HEK293 (cell line): ENCODE data around the gene SH3YL1.

Source experiments
- CTCF ChIA-PET: fragments of 350-600 bp; formaldehyde crosslinking; extraction: SDS; loops from one replicate; lab custom pipeline; 2021; ENCODE audit warnings: antibody characterized with exemption; lab: Yijun Ruan, JAX
- POLR2A ChIA-PET: fragments of 300-600 bp; formaldehyde crosslinking; extraction: SDS; loops from one replicate; lab custom pipeline; 2020; ENCODE audit warnings: antibody characterized with exemption, inconsistent platforms; lab: Yijun Ruan, JAX
- H3K27ac ChIP-seq: fragments of 200-500 bp; sonication (Bioruptor generic); 2 replicates; pipeline ENCODE4 v1.5.1; 2014; ENCODE audit warnings: low read depth, low read length, control low read depth, inconsistent platforms; ENCODE audit errors: extremely low read depth
- H3K36me3 ChIP-seq, 2 experiments: fragments of 200-500 bp in 1 of 2; sonication (Bioruptor generic) in 1 of 2; 1 replicate in 1 of 2; 2 replicates in 1 of 2; pipeline ENCODE4 v1.5.1; 2014 to 2017; ENCODE audit warnings: inconsistent platforms in 2 of 2, low read length in 2 of 2; ENCODE audit not compliant: control insufficient read depth in 2 of 2, insufficient read depth in 1 of 2
- H3K4me1 ChIP-seq: fragments of 200-500 bp; sonication (Bioruptor generic); 2 replicates; pipeline ENCODE4 v1.5.1; 2014; ENCODE audit warnings: mild to moderate bottlenecking, low read length, inconsistent platforms; ENCODE audit not compliant: control insufficient read depth, insufficient read depth
- H3K4me3 ChIP-seq: 2 replicates; pipeline ENCODE4 v1.5.1; 2011; ENCODE audit warnings: low read depth, mild to moderate bottlenecking, control low read depth, low read length, moderate library complexity
- H3K9me3 ChIP-seq: fragments of 200-500 bp; sonication (Bioruptor generic); 2 replicates; pipeline ENCODE4 v1.5.1; 2014; ENCODE audit warnings: low read depth, low read length, inconsistent platforms; ENCODE audit not compliant: control insufficient read depth, insufficient read depth
- GFI1B ChIP-seq: fragments of 450-650 bp; formaldehyde crosslinking; IDR thresholded peaks from 2 replicates; pipeline ENCODE4 v1.5.1; 2016; ENCODE audit warnings: missing biosample characterization, missing genetic modification characterization
- GLIS2 ChIP-seq: fragments of 450-650 bp; formaldehyde crosslinking; IDR thresholded peaks from 2 replicates; pipeline ENCODE4 v1.5.1; 2016; ENCODE audit warnings: missing biosample characterization, missing genetic modification characterization
- KLF8 ChIP-seq: fragments of 450-650 bp; formaldehyde crosslinking; IDR thresholded peaks from 2 replicates; pipeline ENCODE4 v1.5.1; 2016; ENCODE audit warnings: missing biosample characterization, missing genetic modification characterization
- PRDM1 ChIP-seq: fragments of 450-650 bp; formaldehyde crosslinking; IDR thresholded peaks from 2 replicates; pipeline ENCODE4; 2016; ENCODE audit warnings: missing biosample characterization, missing genetic modification characterization
- RBAK ChIP-seq: fragments of 450-650 bp; formaldehyde crosslinking; IDR thresholded peaks from 2 replicates; pipeline ENCODE4 v1.5.1; 2016; ENCODE audit warnings: missing biosample characterization, missing genetic modification characterization
- SCRT1 ChIP-seq: fragments of 450-650 bp; formaldehyde crosslinking; IDR thresholded peaks from 2 replicates; pipeline ENCODE4 v1.5.1; 2016; ENCODE audit warnings: missing biosample characterization, missing genetic modification characterization, borderline replicate concordance
- ZBTB17 ChIP-seq: fragments of 450-650 bp; formaldehyde crosslinking; IDR thresholded peaks from 2 replicates; pipeline ENCODE4 v1.5.1; 2016; ENCODE audit warnings: missing biosample characterization, missing genetic modification characterization
- ZBTB48 ChIP-seq: fragments of 450-650 bp; formaldehyde crosslinking; IDR thresholded peaks from 2 replicates; pipeline ENCODE4 v1.5.1; 2016; ENCODE audit warnings: missing biosample characterization, missing genetic modification characterization
- ZBTB7A ChIP-seq: fragments of 450-650 bp; formaldehyde crosslinking; IDR thresholded peaks from 2 replicates; pipeline ENCODE4 v1.5.1; 2016; ENCODE audit warnings: low read depth, missing biosample characterization, missing genetic modification characterization
- ZBTB8A ChIP-seq: fragments of 450-650 bp; formaldehyde crosslinking; IDR thresholded peaks from 2 replicates; pipeline ENCODE4 v1.5.1; 2016; ENCODE audit warnings: missing biosample characterization, missing genetic modification characterization
- ZNF114 ChIP-seq: fragments of 450-650 bp; formaldehyde crosslinking; IDR thresholded peaks from 2 replicates; pipeline ENCODE4 v1.5.0; 2017; ENCODE audit warnings: missing biosample characterization, missing genetic modification characterization
- ZNF16 ChIP-seq: fragments of 450-650 bp; formaldehyde crosslinking; IDR thresholded peaks from 2 replicates; pipeline ENCODE4 v1.5.1; 2016; ENCODE audit warnings: low read depth, missing biosample characterization, missing genetic modification characterization
- ZNF292 ChIP-seq: fragments of 450-650 bp; formaldehyde crosslinking; IDR thresholded peaks from 2 replicates; pipeline ENCODE4 v1.5.1; 2016; ENCODE audit warnings: low read depth, missing biosample characterization, missing genetic modification characterization, borderline replicate concordance
- ZNF302 ChIP-seq: fragments of 450-650 bp; formaldehyde crosslinking; IDR thresholded peaks from 2 replicates; pipeline ENCODE4 v1.5.1; 2016; ENCODE audit warnings: missing biosample characterization, missing genetic modification characterization, low read depth
- ZNF311 ChIP-seq: fragments of 450-650 bp; formaldehyde crosslinking; IDR thresholded peaks from 2 replicates; pipeline ENCODE4 v1.5.1; 2017; ENCODE audit warnings: missing biosample characterization, missing genetic modification characterization, borderline replicate concordance
- ZNF473 ChIP-seq: fragments of 450-650 bp; formaldehyde crosslinking; IDR thresholded peaks from 2 replicates; pipeline ENCODE4 v1.5.1; 2017; ENCODE audit warnings: missing biosample characterization, missing genetic modification characterization
- ZNF521 ChIP-seq: fragments of 450-650 bp; formaldehyde crosslinking; IDR thresholded peaks from 2 replicates; pipeline ENCODE4 v1.5.1; 2017; ENCODE audit warnings: missing biosample characterization, mild to moderate bottlenecking, missing genetic modification characterization
- ZNF555 ChIP-seq: fragments of 450-650 bp; formaldehyde crosslinking; conservative IDR thresholded peaks from 2 replicates; pipeline ENCODE4 v1.5.1; 2017; ENCODE audit warnings: missing biosample characterization, mild to moderate bottlenecking, missing genetic modification characterization, inconsistent platforms
- ZNF558 ChIP-seq: fragments of 450-650 bp; formaldehyde crosslinking; IDR thresholded peaks from 2 replicates; pipeline ENCODE4 v1.5.1; 2016; ENCODE audit warnings: missing biosample characterization, missing genetic modification characterization
- ZNF571 ChIP-seq: fragments of 450-650 bp; formaldehyde crosslinking; IDR thresholded peaks from 2 replicates; pipeline ENCODE4 v1.5.0; 2017; ENCODE audit warnings: missing biosample characterization, missing genetic modification characterization
- ZNF596 ChIP-seq: fragments of 450-650 bp; IDR thresholded peaks from 2 replicates; pipeline ENCODE4 v1.5.0; 2018; ENCODE audit warnings: missing biosample characterization, mild to moderate bottlenecking, missing genetic modification characterization, moderate library complexity
- ZNF629 ChIP-seq: fragments of 450-650 bp; formaldehyde crosslinking; IDR thresholded peaks from 2 replicates; pipeline ENCODE4 v1.5.1; 2017; ENCODE audit warnings: missing biosample characterization, missing genetic modification characterization
- ZNF747 ChIP-seq: fragments of 450-650 bp; formaldehyde crosslinking; IDR thresholded peaks from 2 replicates; pipeline ENCODE4 v1.5.1; 2016; ENCODE audit warnings: missing biosample characterization, missing genetic modification characterization
- ZNF76 ChIP-seq: fragments of 450-650 bp; formaldehyde crosslinking; IDR thresholded peaks from 2 replicates; pipeline ENCODE4; 2016; ENCODE audit warnings: low read depth, missing biosample characterization, missing genetic modification characterization, borderline replicate concordance
- ZNF830 ChIP-seq: fragments of 450-650 bp; IDR thresholded peaks from 2 replicates; pipeline ENCODE4 v1.5.0; 2018; ENCODE audit warnings: missing biosample characterization, missing genetic modification characterization, low read depth, mild to moderate bottlenecking, moderate library complexity
- TF ChIP-seq, protein P1 (sequence below): fragments of 450-650 bp; formaldehyde crosslinking; IDR thresholded peaks from 2 replicates; pipeline ENCODE4 v1.5.1; 2016; ENCODE audit warnings: missing biosample characterization, missing genetic modification characterization
- TF ChIP-seq, protein P2 (sequence below): fragments of 450-650 bp; formaldehyde crosslinking; IDR thresholded peaks from 2 replicates; pipeline ENCODE4 v1.5.1; 2016; ENCODE audit warnings: missing biosample characterization, missing genetic modification characterization
- TF ChIP-seq, protein P3 (sequence below): fragments of 450-650 bp; formaldehyde crosslinking; IDR thresholded peaks from 2 replicates; pipeline ENCODE4 v1.5.1; 2016; ENCODE audit warnings: missing biosample characterization, missing genetic modification characterization, borderline replicate concordance
- TF ChIP-seq, protein P4 (sequence below): fragments of 450-650 bp; formaldehyde crosslinking; IDR thresholded peaks from 2 replicates; pipeline ENCODE4 v1.5.1; 2016; ENCODE audit warnings: missing biosample characterization, missing genetic modification characterization, low read depth

The SH3YL1 gene

DNA sequence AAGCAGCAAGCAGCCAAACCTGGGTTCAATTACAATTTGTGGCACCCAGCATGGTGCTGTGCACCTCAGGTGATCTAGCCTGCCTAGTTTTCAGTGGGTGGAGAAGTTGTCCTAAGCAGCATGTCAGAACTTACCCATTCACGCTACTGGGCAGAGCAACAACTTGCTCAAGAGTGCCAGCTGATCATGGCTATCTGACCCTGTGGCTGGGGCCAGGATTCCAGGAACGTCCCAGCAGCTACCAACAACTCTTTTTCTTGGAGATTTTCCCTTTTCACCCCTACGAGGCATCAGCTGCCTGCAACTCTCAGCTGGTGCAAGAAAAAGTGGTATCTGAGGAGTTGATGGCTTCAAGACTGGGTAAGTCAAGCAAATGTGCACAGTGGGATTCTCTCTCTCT, 83.5 kb downstream of the SH3YL1 start:
- Histone ChIP-seq H3K9me3 (no peaks in the 10 kb centered on the region), H3K4me3 (no peak overlapping the region), H3K4me1 (no peaks in the 10 kb centered on the region), H3K36me3 (no peaks in the 10 kb centered on the region), H3K27ac (no peak overlapping the region)
- no peak for TF ChIP-seq ZNF302 (tag by site-specific recombination)
- no peak for TF ChIP-seq ZNF311 (tag by site-specific recombination)
- TF ChIP-seq ZNF473: no peak
- TF ChIP-seq, protein P1, sequence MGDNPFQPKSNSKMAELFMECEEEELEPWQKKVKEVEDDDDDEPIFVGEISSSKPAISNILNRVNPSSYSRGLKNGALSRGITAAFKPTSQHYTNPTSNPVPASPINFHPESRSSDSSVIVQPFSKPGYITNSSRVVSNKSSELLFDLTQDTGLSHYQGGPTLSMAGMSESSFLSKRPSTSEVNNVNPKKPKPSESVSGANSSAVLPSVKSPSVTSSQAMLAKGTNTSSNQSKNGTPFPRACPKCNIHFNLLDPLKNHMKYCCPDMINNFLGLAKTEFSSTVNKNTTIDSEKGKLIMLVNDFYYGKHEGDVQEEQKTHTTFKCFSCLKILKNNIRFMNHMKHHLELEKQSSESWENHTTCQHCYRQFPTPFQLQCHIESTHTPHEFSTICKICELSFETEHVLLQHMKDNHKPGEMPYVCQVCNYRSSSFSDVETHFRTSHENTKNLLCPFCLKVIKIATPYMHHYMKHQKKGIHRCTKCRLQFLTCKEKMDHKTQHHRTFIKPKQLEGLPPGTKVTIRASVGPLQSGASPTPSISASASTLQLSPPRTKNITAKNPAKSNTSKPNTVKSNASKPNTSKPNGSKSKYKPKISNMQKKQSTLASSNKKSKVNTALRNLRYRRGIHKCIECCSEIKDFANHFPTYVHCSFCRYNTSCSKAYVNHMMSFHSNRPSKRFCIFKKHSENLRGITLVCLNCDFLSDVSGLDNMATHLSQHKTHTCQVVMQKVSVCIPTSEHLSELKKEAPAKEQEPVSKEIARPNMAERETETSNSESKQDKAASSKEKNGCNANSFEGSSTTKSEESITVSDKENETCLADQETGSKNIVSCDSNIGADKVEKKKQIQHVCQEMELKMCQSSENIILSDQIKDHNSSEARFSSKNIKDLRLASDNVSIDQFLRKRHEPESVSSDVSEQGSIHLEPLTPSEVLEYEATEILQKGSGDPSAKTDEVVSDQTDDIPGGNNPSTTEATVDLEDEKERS (tag by site-specific recombination): no peak
- no peak for TF ChIP-seq ZNF747 (tag by site-specific recombination)
- no peak for TF ChIP-seq ZNF555 (tag by site-specific recombination)
- TF ChIP-seq ZNF16 (tag by site-specific recombination): no peak
- no peak for TF ChIP-seq ZNF629 (tag by site-specific recombination)
- TF ChIP-seq ZBTB17 (tag by site-specific recombination): no peak
- no peak for TF ChIP-seq ZBTB7A (tag by site-specific recombination)
- no peak for TF ChIP-seq RBAK
- no peak for TF ChIP-seq ZBTB48 (tag by site-specific recombination)
- TF ChIP-seq GFI1B (tag by site-specific recombination): no peak
- TF ChIP-seq GLIS2: no peak
- TF ChIP-seq, protein P2, sequence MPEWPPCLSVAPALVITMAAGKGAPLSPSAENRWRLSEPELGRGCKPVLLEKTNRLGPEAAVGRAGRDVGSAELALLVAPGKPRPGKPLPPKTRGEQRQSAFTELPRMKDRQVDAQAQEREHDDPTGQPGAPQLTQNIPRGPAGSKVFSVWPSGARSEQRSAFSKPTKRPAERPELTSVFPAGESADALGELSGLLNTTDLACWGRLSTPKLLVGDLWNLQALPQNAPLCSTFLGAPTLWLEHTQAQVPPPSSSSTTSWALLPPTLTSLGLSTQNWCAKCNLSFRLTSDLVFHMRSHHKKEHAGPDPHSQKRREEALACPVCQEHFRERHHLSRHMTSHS (tag by site-specific recombination): no peak
- TF ChIP-seq ZBTB8A (tag by site-specific recombination): no peak
- no peak for TF ChIP-seq ZNF830 (tag by site-specific recombination)
- POLR2A ChIA-PET: no interaction called here
- CTCF ChIA-PET: no interaction called here

DNA sequence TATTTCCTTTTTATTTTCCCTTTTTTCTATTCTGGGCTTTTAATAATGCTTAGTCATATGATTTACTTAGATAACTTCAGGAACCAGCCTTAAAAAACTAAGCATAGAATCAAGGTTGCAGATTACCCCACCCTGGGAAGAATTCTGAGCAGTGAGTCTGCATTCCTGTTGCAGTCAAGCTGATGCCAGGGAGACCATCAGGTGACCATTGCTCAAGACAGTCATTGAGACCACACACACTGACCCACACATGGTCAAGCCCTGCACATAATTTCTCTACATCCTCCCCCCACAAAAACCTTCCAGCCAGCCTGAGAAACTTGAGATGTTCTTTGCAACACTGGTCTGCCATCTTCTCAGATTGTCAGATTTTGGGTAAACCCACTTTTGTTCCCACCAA, 83.9 kb downstream of the SH3YL1 start:
- H3K4me3 ChIP-seq: no peak overlapping the region
- CTCF ChIA-PET: no interaction called here
- H3K36me3 ChIP-seq: no peaks in the 10 kb centered on the region
- H3K4me1 ChIP-seq: no peaks in the 10 kb centered on the region
- no peak overlapping the region for H3K27ac ChIP-seq
- no peaks in the 10 kb centered on the region for H3K9me3 ChIP-seq
- POLR2A ChIA-PET: no interaction called here
- TF ChIP-seq KLF8 (tag by site-specific recombination) (no peak), SCRT1 (tag by site-specific recombination) (no peak), ZNF521 (tag by site-specific recombination) (no peak), ZNF114 (tag by site-specific recombination) (no peak), ZNF571 (tag by site-specific recombination) (no peak), ZNF558 (no peak), ZNF292 (tag by site-specific recombination) (no peak), PRDM1 (tag by site-specific recombination) (no peak), ZNF596 (no peak), ZNF76 (tag by site-specific recombination) (no peak)
- TF ChIP-seq, protein P3, sequence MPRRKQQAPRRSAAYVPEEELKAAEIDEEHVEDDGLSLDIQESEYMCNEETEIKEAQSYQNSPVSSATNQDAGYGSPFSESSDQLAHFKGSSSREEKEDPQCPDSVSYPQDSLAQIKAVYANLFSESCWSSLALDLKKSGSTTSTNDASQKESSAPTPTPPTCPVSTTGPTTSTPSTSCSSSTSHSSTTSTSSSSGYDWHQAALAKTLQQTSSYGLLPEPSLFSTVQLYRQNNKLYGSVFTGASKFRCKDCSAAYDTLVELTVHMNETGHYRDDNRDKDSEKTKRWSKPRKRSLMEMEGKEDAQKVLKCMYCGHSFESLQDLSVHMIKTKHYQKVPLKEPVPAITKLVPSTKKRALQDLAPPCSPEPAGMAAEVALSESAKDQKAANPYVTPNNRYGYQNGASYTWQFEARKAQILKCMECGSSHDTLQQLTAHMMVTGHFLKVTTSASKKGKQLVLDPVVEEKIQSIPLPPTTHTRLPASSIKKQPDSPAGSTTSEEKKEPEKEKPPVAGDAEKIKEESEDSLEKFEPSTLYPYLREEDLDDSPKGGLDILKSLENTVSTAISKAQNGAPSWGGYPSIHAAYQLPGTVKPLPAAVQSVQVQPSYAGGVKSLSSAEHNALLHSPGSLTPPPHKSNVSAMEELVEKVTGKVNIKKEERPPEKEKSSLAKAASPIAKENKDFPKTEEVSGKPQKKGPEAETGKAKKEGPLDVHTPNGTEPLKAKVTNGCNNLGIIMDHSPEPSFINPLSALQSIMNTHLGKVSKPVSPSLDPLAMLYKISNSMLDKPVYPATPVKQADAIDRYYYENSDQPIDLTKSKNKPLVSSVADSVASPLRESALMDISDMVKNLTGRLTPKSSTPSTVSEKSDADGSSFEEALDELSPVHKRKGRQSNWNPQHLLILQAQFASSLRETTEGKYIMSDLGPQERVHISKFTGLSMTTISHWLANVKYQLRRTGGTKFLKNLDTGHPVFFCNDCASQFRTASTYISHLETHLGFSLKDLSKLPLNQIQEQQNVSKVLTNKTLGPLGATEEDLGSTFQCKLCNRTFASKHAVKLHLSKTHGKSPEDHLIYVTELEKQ (tag by site-specific recombination): no peak
- TF ChIP-seq, protein P4, sequence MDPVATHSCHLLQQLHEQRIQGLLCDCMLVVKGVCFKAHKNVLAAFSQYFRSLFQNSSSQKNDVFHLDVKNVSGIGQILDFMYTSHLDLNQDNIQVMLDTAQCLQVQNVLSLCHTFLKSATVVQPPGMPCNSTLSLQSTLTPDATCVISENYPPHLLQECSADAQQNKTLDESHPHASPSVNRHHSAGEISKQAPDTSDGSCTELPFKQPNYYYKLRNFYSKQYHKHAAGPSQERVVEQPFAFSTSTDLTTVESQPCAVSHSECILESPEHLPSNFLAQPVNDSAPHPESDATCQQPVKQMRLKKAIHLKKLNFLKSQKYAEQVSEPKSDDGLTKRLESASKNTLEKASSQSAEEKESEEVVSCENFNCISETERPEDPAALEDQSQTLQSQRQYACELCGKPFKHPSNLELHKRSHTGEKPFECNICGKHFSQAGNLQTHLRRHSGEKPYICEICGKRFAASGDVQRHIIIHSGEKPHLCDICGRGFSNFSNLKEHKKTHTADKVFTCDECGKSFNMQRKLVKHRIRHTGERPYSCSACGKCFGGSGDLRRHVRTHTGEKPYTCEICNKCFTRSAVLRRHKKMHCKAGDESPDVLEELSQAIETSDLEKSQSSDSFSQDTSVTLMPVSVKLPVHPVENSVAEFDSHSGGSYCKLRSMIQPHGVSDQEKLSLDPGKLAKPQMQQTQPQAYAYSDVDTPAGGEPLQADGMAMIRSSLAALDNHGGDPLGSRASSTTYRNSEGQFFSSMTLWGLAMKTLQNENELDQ (tag by site-specific recombination): no peak
